DMS53 treated with DMSO at 0.1 percent for 48 hours (cell line): ENCODE data around the gene AGPS.

Experiments used
- DNase-seq: peaks from one replicate; lab custom pipeline; 2025; ENCODE audit not compliant: unreplicated experiment; lab: John Stamatoyannopoulos, UW

Gene AGPS

GRCh38 chr2:177582000-177582399, 189.4 kb downstream of the AGPS start:
- no peak for DNase-seq

DNA sequence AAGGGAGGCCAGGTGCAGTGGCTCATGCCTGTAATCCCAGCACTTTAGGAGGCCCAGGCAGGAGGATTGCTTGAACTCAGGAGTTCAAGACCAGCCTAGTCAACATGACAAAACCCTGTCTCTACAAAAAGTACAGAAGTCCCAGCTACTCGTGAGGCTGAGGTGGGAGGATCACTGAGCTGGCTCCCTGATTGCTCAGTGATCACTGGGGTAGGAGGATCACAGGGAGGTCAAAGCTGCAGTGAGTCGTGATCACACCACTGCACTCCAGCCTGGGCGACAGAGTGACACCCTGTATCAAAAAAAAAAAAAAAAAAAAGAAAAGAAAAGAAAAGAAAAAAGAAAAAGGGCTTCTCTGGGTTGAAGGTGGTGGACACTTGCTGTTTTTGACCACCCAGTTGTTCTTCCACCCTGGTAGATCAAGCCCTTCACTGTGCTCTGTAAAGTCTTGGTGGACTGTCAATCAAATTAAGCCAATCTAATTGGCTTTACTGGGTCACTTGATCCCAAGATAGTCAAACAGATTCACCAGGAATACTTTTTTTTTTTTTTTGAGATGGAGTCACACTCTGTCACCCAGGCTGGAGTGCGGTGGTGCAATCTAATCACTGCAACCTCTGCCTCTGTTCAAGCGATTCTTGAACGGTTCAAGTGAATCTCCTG, 191.6 kb downstream of the AGPS start:
- DNase-seq, result no peak

GRCh38 chr2:177585234-177585863, 192.8 kb downstream of the AGPS start:
- DNase-seq, result no peak

DNA sequence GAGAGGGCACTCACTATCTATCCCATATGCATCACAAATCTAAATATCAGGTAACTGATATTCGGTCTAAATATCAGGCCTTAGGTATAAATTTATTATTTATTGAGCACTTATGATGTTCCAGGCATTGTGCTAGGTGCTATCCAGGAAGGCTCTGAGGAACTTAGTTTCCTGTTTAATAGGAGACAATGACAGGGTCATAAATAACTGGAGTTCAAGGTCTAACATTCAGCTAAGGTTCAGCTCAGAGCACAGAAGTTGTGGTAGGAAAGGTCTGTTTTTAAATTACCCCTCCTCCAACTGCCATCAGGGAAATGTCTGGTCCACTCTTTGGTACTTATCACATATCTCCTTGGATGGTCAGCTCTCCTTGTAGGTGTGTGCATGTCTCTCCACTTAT, 193.6 kb downstream of the AGPS start:
- no peak for DNase-seq

DNA sequence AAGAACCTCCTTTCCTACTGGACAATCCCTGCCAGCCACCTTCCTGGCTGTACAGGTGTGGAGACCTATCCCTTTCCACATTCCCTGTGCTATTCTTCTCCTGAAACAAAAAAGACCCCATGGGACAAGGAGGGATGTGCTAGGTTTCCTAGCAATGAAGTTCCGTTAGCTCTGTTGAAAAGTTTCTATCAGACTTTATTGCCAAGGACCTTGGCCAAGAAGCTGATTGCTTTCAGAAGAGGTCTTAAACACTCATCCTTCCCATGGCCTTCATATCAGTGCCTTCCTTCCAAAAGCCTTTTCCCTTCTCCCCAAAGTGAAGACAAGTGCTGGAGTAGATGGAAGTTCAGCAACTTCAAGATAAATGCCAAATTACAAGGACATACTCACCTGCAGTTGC, 194.8 kb downstream of the AGPS start:
- DNase-seq, result no peak

GRCh38 chr2:177588671-177589070, 196.1 kb downstream of the AGPS start:
- DNase-seq, result no peak

DNA sequence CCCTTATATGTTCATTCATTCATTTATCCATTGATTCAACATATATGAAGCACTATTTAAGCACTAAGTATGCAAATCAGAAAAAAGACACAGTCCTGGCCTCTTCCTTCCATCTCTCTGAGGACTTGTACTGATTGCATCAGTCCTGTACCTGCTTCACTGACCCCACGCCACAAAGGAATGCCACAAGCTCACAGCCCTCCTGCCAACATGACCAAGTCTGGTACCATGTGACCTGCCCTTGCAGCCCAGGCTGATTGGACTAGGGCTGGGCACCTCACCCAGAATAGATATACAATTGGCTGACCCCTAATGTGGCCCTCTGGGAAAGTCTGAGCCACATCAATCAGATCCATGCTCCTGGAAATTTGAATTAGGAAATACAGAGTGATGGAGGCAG, 196.6 kb downstream of the AGPS start:
- DNase-seq, result no peak

GRCh38 chr2:177592397-177592796, 199.8 kb downstream of the AGPS start:
- DNase-seq, result no peak

- DNase-seq, result no peak
Observed at GRCh38 chr2:177592945-177593344, 200.4 kb downstream of the AGPS start.

- DNase-seq, result no peak
Observed at GRCh38 chr2:177593402-177593801, 200.8 kb downstream of the AGPS start.
